ENCODE data around the gene ZSCAN16.

DNA sequence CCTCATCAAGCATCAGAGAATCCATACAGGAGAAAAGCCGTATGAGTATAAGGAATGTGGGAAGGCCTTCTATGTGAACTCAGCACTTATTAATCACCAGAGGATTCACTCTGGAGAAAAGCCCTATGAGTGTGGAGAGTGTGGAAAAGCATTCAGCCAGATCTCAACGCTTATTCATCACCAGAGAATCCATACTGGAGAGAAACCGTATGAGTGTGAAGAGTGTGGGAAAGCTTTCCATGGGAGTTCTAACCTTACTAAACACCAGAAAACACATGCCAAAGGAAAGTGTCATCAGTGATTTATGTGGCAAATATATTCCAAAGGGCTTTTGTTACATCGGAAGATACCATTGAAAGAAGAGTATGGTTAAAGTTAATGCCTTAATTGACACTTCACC is 42.7 kb downstream of the ZSCAN16 start:
- TF ChIP-seq, protein P1, sequence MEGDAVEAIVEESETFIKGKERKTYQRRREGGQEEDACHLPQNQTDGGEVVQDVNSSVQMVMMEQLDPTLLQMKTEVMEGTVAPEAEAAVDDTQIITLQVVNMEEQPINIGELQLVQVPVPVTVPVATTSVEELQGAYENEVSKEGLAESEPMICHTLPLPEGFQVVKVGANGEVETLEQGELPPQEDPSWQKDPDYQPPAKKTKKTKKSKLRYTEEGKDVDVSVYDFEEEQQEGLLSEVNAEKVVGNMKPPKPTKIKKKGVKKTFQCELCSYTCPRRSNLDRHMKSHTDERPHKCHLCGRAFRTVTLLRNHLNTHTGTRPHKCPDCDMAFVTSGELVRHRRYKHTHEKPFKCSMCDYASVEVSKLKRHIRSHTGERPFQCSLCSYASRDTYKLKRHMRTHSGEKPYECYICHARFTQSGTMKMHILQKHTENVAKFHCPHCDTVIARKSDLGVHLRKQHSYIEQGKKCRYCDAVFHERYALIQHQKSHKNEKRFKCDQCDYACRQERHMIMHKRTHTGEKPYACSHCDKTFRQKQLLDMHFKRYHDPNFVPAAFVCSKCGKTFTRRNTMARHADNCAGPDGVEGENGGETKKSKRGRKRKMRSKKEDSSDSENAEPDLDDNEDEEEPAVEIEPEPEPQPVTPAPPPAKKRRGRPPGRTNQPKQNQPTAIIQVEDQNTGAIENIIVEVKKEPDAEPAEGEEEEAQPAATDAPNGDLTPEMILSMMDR (IDR thresholded peaks at IDR 0.05): no peak
- no peak for TF ChIP-seq POLR2A (IDR thresholded peaks at IDR 0.05)
